Loucy (cell line): ENCODE data around the gene RNU5D-1.

Experiments
- H2AFZ ChIP-seq: fragments of 200-600 bp; sonication (generic); 2 replicates; pipeline ENCODE4 v1.6.0; 2016; ENCODE audit warnings: antibody characterized with exemption, mild to moderate bottlenecking, low read length, moderate library complexity
- H3F3A ChIP-seq: fragments of 200-600 bp; 2 replicates; pipeline ENCODE4 v1.6.0; 2016; ENCODE audit warnings: antibody characterized with exemption, low read depth, mild to moderate bottlenecking
- H3K27me3 ChIP-seq: fragments of 200-600 bp; sonication (generic); 2 replicates; pipeline ENCODE4 v1.6.1; 2014; ENCODE audit warnings: low read length, mild to moderate bottlenecking; ENCODE audit not compliant: insufficient read depth, poor library complexity, severe bottlenecking
- H3K36me3 ChIP-seq: fragments of 200-600 bp; sonication (generic); 2 replicates; pipeline ENCODE4 v1.6.1; 2016; ENCODE audit warnings: low read length; ENCODE audit not compliant: insufficient read depth
- H3K4me1 ChIP-seq: fragments of 200-600 bp; sonication (generic); 2 replicates; pipeline ENCODE4 v1.5.1; 2014; ENCODE audit warnings: low read length, mild to moderate bottlenecking; ENCODE audit not compliant: insufficient read depth, poor library complexity, severe bottlenecking
- H3K4me2 ChIP-seq: fragments of 200-600 bp; sonication (generic); 2 replicates; pipeline ENCODE4 v1.6.0; 2014; ENCODE audit warnings: antibody characterized with exemption, low read length, low read depth, mild to moderate bottlenecking; ENCODE audit not compliant: poor library complexity, severe bottlenecking
- H3K4me3 ChIP-seq: fragments of 200-600 bp; sonication (generic); 2 replicates; pipeline ENCODE4 v1.5.1; 2014; ENCODE audit warnings: low read length, mild to moderate bottlenecking, mixed read lengths; ENCODE audit not compliant: poor library complexity, severe bottlenecking
- H3K79me2 ChIP-seq: fragments of 200-600 bp; sonication (generic); 2 replicates; pipeline ENCODE4 v1.6.1; 2014; ENCODE audit warnings: low read length; ENCODE audit not compliant: insufficient read depth
- H3K9ac ChIP-seq: fragments of 200-600 bp; sonication (generic); 2 replicates; pipeline ENCODE4 v1.6.0; 2014; ENCODE audit warnings: mild to moderate bottlenecking, low read depth, low read length, moderate library complexity; ENCODE audit not compliant: poor library complexity, severe bottlenecking
- H3K9me2 ChIP-seq: fragments of 200-600 bp; sonication (generic); replicated peaks from 2 replicates; pipeline ENCODE4 v1.6.1; 2016; ENCODE audit warnings: low read depth, low read length, mixed read lengths
- H3K9me3 ChIP-seq: fragments of 200-600 bp; sonication (generic); 2 replicates; pipeline ENCODE4 v1.6.1; 2014; ENCODE audit warnings: mild to moderate bottlenecking, antibody characterized with exemption, low read length, low read depth; ENCODE audit not compliant: insufficient read depth
- H4K20me1 ChIP-seq: fragments of 200-600 bp; sonication (generic); 2 replicates; pipeline ENCODE4 v1.6.0; 2014; ENCODE audit warnings: antibody characterized with exemption, low read length, mild to moderate bottlenecking; ENCODE audit not compliant: insufficient read depth, poor library complexity, severe bottlenecking
- CTCF ChIP-seq: fragments of 200-600 bp; sonication (generic); conservative IDR thresholded peaks from 2 replicates; pipeline ENCODE4 v1.5.1; 2014; ENCODE audit warnings: mild to moderate bottlenecking, antibody characterized with exemption, low read length
- EZH2phosphoT487 ChIP-seq: fragments of 200-600 bp; IDR thresholded peaks from 2 replicates; pipeline ENCODE4 v1.6.1; 2018; ENCODE audit warnings: antibody characterized with exemption, mild to moderate bottlenecking, moderate library complexity, borderline replicate concordance

Gene RNU5D-1

GRCh38 chr1:44721485-44722361, 9.2 kb downstream of the RNU5D-1 start:
- TF ChIP-seq EZH2phosphoT487 = no peak
- TF ChIP-seq CTCF = no peak
- no peaks in the 10 kb centered on the region for H3K36me3 ChIP-seq
- H3K79me2 ChIP-seq = no peaks in the 10 kb centered on the region
- H3K4me1 ChIP-seq = peaks cover 9% of the 10 kb centered on the region
- no peaks in the 10 kb centered on the region for H4K20me1 ChIP-seq
- H3K9ac ChIP-seq = no peak overlapping the region
- H2AFZ ChIP-seq = no peak overlapping the region
- H3K9me3 ChIP-seq = no peaks in the 10 kb centered on the region
- no peak overlapping the region for H3K4me2 ChIP-seq
- no peaks in the 10 kb centered on the region for H3K27me3 ChIP-seq
- H3F3A ChIP-seq = no peaks in the 10 kb centered on the region
- no peaks in the 10 kb centered on the region for H3K9me2 ChIP-seq
- H3K4me3 ChIP-seq = no peak overlapping the region

GRCh38 chr1:44720281-44720680, 10.7 kb downstream of the RNU5D-1 start:
- TF ChIP-seq EZH2phosphoT487 (no peak), CTCF (no peak)
- Histone ChIP-seq H3K4me2 (no peak overlapping the region), H3K79me2 (no peaks in the 10 kb centered on the region), H3K36me3 (no peaks in the 10 kb centered on the region), H3F3A (no peaks in the 10 kb centered on the region), H3K4me3 (no peak overlapping the region), H3K9me3 (no peaks in the 10 kb centered on the region), H3K9me2 (no peaks in the 10 kb centered on the region), H4K20me1 (no peaks in the 10 kb centered on the region), H3K9ac (no peak overlapping the region), H2AFZ (no peak overlapping the region), H3K4me1 (peaks cover 9% of the 10 kb centered on the region), H3K27me3 (no peaks in the 10 kb centered on the region)

GRCh38 chr1:44719318-44719717, 11.7 kb downstream of the RNU5D-1 start:
- H3K79me2 ChIP-seq = no peaks in the 10 kb centered on the region
- H3K4me1 ChIP-seq = peaks cover 12% of the 10 kb centered on the region
- no peak overlapping the region for H2AFZ ChIP-seq
- no peak overlapping the region for H3K9ac ChIP-seq
- H3F3A ChIP-seq = no peaks in the 10 kb centered on the region
- H3K9me3 ChIP-seq = no peaks in the 10 kb centered on the region
- no peak for TF ChIP-seq EZH2phosphoT487
- no peak for TF ChIP-seq CTCF
- no peak overlapping the region for H3K4me2 ChIP-seq
- no peak overlapping the region for H3K4me3 ChIP-seq
- H3K27me3 ChIP-seq = no peaks in the 10 kb centered on the region
- H3K36me3 ChIP-seq = no peaks in the 10 kb centered on the region
- no peaks in the 10 kb centered on the region for H3K9me2 ChIP-seq
- no peaks in the 10 kb centered on the region for H4K20me1 ChIP-seq
